Stimulated activated CD4-positive, alpha-beta T cell treated with anti-CD3 and anti-CD28 coated beads, Interleukin-1b, Interleukin-23, amount 100 ng/mL, for 48 hours (primary cell): ENCODE data around the gene MTOR.
"Not testable (repeated sequence)": the region's sequence is repeated elsewhere in the genome, so short reads cannot be mapped to it uniquely, and the experiment has no call there.

Source experiments
- DNase-seq: peaks from one replicate; pipeline ENCODE4 v3.0.0-alpha.2; 2020

Gene MTOR

DNA sequence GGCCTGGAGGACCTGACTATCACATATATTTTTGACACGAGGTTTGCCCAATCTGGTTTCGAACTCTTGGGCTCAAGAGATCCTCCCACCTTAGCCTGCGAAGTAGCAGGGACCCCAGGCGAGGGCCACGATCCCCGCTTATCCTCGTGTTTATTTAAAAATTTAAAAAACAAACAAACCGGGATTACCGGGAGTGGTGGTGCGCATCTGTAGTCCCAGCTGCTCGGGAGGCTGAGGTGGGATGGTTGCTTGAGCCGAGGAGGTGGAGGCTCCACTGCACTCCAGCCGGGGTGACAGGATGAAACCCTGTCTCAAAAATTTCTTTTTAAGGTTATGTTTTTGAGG lies 162.2 kb downstream of the MTOR start:
- no peak for DNase-seq

- DNase-seq: peak; percentile 94
Observed at GRCh38 chr1:11099310-11100148, 162.8 kb downstream of the MTOR start, which contains the start of gene EXOSC10. TSS of gene EXOSC10 (minus strand) at chr1:11099869. CDS start at chr1:11099831, 38 bp downstream.

- DNase-seq: no peak
Observed at GRCh38 chr1:11098931-11099309, 163.4 kb downstream of the MTOR start.

- DNase-seq: not testable (repeated sequence)
Observed at GRCh38 chr1:11083784-11084183, 178.6 kb downstream of the MTOR start.

- DNase-seq: no peak
Observed at GRCh38 chr1:11080931-11081330, 181.4 kb downstream of the MTOR start.

DNA sequence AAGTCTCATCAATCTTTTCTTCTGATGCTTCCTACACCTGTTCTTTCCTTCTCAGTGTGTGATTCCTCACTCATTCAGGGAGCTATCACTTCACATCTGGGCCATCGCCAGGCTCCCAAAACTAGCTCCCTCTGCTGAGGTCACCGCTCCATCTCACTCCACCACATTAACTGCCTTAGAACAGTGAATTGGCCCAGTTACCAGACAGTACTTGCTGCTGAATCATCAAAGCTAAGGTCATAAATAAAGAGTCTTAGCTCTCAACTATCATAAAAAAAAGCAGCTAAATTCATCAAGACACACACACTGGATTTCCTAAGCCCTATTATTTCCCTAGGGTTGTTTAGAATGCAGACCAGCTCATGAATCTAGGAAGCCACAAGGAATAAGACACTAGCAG lies 183.7 kb downstream of the MTOR start:
- DNase-seq: no peak

DNA sequence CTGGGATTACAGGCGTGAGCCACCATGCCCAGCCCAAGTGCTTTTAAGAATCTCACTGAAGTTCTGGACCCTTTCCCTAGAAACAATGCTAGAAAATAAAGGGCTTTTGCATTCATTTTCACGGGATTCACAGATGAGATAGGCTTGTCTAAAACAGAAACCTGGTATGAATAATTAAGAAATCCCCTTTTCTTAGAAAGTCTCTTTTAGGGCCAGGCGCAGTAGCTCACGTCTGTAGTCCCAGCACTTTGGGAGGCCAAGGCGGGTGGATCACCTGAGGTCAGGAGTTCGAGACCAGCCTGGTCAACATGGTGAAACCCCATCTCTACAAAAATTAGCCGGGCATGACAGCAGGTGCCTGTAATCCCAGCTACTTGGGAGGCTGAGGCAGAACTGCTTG lies 189.0 kb downstream of the MTOR start:
- DNase-seq: not testable (repeated sequence)

DNA sequence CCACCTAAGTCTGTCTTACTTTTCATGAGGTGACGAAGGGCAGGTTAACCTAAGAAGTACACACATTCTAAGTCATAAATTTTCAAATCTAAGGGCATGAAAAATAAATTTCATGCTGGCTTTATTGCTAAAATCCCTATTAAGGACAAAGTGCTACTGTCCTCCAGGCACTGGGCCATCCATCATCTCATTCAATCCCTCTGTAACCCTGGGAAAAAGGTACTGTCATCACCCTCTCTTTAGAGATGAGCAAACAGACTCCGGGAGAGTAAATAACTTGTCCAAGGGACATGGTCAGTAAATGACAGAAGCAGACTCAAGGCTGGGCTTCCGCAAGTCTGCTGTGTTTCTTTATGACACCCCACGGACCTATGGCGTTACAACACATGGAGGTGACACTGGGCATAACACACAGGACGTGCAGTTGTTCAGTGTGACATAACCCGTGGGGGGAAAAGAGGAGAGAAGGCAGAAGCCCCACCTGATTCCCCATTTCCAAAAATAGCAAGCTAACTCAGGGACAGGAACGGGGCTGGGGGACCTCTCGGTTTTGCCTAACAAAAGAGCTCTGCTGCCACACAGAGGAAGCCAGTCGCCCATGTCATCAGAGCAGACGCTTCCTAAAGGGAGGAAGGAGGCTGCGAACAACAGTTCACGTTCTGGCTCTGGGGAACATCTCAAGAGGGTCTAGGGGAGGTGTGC lies 190.0 kb downstream of the MTOR start:
- no peak for DNase-seq

- DNase-seq: no peak
Observed at GRCh38 chr1:11071463-11072215, 190.7 kb downstream of the MTOR start.

DNA sequence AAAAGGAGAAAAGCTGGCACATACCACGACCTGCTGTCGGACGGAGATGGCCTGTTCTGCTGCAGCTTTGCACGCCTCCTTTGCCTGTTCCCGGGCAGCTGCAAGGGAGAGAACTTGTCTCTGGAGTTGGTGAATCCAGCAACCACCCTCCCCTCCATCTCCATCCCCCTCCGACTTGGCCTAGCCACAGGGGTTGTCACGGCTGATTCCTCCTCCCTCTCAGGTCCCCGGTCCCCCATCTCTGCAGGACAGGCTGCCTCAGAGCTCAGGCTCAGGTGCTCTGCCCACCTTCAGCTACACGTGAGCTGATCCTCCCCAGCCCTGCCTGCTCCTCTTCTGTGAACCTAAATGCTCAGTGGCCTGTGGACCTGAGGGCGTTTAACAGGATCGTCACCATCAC lies 191.5 kb downstream of the MTOR start:
- no peak for DNase-seq

DNA sequence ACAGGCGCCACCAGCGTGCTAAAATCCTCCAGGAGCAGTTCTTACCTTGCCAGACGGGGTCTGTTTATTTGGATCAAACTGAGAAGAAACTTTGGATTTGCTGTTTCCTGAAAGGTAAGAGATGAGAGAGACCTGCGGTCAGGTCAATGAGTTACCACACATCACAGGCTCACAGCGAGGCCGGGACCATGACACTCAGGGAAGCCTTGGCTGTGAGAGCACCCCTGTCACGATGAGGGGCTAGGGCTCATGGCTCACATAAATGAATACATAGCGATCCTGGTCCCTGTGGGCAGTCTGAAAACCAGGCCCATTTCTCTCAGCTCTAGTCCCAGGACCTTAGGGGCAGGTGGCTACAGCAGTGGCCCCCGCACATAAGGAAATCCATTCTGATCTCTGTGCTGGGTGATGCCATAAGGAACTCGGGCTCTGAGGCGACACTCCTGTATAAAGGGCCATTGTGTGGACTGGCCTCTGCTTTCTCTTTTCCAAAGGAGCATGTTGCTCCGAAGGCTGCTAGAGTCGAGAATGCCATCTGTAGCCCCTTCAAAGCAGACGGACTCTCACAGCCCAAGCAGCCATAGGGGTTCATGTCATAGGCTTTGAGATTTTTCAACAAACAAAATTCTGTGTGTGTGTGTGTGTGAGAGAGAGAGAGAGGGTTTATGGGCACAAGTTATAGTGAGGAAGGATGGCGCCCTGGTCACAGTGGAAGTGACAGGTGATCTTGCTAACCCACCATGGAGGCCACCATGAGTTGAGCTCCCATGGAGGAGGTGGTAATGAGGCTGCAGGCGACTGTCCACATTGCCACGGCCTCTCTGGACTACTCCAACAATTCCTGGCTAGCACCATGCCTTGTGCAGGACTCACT lies 193.5 kb downstream of the MTOR start:
- DNase-seq: no peak

DNA sequence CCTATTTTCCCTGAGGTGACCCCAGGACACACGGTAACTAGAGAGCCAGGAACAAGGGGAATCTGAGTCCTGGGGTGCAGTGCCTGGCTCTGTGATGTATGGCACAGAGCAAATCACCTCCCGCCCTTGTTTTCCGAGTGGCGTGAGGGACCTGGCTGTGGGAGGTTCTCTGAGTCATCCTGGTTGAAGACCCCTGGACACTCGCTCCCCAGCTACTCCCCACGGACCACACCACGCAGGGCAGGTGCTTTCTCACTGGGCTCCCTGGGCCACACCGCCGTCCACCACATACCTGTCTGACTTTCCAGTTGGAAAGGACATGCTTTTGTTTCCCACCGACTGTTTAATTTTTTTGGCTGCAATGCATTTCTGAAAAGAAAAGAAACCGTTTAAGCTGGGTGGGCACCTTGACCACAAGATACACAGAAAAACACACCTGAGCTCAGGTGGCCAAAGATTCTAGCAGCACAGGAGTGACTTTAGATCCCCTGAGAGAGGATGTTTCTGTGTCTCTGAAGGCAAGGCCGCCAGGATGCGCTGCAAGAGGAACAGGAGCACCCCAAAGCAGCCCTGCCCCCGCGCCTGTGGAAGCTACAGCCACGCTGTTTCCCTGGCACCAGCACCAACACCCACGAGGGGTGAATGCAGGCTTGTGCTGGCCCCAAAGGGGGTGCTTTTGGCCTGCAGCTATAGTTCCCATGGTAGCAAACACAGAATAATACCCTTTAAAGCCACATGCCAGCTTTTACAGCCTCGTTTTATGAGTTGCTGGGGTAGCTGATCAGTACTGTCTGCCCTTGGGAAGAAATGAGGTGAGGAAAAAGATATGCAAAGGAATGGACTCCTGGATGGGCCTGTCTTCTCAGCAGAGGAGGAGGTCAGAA lies 194.4 kb downstream of the MTOR start:
- DNase-seq: no peak

GRCh38 chr1:11065796-11066195 lies 196.6 kb downstream of the MTOR start:
- DNase-seq: no peak

GRCh38 chr1:11064942-11065341 lies 197.4 kb downstream of the MTOR start:
- DNase-seq: no peak

DNA sequence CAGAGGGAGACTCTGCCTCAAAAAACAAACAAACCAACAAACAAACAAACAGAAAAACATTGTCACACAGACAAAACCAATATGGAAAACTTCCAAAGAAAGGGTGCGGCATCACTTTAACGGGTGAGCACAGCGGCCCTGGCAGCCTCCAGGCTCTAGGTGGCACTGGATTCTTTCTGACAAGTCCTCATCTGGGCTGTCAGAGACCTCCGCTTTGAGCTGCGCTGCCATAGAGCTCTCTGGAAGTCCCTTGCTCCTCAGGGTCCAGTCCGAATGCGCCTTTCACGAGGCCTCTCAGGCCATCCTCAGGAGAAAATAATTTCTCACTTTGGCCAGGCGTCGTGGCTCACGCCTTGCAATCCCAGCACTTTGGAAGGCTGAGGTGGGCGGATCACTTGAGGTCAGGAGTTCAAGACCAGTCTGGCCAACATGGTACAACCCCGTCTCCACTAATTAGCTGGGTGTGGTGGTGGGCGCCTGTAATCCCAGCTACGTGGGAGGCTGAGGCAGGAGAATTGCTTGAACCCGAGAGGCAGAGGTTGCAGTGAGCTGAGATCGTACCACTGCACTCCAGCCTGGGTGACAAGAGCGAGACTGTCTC lies 198.3 kb downstream of the MTOR start:
- DNase-seq: not testable (repeated sequence)

GRCh38 chr1:11062965-11063401 lies 199.4 kb downstream of the MTOR start:
- DNase-seq: no peak

- no peak for DNase-seq
Observed at GRCh38 chr1:11061652-11062365, 200.5 kb downstream of the MTOR start.

- peak; percentile 91 for DNase-seq
Observed at GRCh38 chr1:11059968-11060830, 202.2 kb downstream of the MTOR start, which contains the start of gene SRM. TSS of gene SRM (minus strand) at chr1:11060018. CDS start at chr1:11059943, 75 bp downstream.
